ENCODE data around the gene BAIAP3. TPM values are rescaled to one million over a fixed set of nuclear protein-coding genes. Genes with fewer than 3 reads are reported as not detected.

Gene BAIAP3
- total RNA-seq, 1 experiment from 2014 or later: 10.3 TPM

DNA sequence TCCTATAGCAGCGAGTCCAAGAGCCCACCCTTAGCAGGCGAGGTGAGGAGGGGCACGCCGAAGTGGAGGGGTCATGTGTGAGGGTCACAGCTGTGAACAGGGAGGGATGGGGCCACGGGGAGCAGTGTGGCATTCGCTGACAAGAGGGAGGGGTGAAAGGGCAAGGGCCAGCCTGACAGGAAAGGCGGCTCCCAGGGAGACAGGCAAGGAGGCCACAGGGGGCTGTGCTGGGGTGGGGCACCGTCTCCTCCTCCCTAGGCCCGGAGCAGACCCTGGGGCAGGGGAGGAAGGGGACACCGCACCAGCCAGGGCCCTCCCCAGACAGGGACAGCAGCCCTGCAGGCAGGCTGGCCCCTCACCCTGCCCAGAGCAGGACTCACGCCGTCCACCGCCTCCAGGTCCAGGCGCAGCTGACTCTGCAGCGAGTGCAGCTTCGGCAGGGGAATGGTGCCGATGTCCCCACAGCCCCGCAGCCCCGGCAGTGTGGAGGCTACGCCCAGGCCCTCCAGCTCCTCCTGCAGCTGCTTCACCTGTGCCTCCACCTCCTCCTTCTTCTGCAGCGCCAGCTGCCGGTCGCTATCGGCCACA is 33.4 kb downstream of the BAIAP3 start:
- DNase-seq (ENCODE audit: low spot score): no peak

DNA sequence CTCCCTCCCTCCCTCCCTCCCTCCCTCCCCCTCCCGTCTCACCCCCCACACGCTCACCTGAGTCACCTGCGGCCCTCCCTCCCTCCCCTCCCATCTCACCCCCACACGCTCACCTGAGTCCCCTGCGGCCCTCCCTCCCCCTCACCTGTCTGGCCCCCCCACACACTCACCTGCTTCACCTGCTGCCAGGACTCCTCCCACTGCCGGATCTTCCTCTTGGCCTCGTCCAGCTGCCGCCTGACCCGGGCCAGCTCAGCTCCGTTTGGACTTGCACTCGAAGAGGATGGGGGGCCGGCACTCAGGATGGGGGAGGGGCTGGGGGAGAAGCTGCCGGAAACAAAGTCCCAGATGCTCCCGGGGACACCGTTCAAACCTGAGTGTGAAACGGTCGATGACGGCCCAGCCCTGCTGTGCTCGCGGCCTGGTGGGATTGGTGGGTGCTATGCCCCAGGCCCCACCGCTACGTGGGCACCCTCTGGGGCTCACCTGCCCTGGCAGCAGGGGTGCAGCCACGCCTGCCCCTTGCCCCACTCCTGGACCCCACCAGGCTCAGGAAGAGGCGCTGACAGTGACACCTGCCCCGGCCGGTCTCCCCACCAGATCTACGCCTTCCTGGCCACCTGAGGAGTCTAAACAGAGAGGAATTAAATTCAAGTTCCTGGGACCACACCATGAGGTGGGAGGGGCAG is 34.2 kb downstream of the BAIAP3 start:
- no peak for DNase-seq (ENCODE audit: low spot score)

DNA sequence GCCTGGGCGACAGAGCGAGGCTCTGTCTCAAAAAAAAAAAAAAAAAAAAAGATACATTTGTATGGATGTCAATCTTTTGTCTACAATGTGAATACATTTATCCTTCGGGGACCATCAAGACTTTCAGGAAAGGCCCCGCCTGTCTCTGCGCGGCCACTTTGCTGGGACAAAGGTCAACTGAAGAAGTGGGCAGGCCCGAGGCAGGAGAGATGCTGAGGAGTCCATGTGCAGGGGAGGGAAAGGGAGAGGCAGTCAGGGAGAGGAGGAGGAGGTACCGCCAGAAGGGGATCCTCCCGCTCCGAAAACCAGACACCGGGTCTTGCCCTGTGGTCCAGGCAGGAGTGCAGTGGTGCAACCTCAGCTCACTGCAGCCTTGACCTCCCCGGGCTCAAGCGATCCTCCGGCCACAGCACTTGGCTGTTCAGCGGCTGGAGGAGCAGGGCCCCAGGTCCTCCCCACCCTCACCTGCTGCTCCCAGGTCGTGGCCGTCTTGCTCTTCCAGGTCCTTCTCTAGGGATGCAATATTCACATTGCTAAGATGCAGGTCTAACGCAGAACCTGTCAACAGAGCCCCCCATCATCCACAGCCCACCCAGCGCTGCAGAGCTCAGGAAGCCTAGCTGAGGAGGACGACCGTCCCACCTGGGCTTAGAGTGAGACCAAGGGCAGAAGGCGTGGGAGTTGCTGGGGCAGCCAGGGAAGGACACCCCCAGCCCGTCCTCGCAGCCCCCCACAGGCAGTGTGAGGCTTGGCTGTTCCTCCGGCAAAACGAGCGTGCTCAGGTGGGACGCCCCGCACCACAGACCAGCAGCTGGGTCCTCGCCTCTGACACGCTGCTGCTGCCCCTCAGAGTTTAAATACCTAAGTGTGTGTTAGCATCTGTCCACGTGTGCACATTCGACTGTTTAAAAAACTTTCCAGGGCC is 37.9 kb downstream of the BAIAP3 start:
- no peak for DNase-seq (ENCODE audit: low spot score)

DNA sequence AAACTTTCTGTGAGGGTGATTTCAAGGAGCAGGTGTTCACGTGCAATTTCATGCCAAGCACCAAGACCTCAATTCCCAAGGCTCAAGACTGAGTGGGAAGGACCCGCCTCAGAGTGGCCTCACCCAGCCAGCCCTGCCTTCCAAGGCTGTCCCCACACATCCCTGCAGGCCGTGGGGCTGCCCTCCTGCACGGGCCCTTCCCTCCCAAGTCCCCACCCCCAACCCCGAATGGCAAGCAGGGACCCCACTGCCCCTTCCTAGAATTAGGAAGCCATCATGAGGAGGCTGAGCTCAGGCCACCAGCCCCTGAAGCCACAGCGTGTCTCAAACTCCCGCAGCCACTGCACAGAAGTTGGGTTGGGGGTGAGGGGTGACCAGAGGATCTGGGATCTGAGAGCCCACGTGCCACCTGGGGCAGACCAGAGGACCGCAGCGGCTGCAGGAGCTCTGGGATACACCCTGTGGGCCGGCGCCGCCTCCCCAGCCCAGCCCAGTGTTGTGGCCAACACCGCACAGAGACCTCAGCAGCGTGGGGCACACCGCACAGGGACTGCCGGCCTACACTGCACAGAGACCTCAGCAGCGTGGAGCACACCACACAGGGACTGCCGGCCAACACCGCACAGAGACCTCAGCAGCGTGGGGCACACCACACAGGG is 39.0 kb downstream of the BAIAP3 start:
- no peak for DNase-seq (ENCODE audit: low spot score)

DNA sequence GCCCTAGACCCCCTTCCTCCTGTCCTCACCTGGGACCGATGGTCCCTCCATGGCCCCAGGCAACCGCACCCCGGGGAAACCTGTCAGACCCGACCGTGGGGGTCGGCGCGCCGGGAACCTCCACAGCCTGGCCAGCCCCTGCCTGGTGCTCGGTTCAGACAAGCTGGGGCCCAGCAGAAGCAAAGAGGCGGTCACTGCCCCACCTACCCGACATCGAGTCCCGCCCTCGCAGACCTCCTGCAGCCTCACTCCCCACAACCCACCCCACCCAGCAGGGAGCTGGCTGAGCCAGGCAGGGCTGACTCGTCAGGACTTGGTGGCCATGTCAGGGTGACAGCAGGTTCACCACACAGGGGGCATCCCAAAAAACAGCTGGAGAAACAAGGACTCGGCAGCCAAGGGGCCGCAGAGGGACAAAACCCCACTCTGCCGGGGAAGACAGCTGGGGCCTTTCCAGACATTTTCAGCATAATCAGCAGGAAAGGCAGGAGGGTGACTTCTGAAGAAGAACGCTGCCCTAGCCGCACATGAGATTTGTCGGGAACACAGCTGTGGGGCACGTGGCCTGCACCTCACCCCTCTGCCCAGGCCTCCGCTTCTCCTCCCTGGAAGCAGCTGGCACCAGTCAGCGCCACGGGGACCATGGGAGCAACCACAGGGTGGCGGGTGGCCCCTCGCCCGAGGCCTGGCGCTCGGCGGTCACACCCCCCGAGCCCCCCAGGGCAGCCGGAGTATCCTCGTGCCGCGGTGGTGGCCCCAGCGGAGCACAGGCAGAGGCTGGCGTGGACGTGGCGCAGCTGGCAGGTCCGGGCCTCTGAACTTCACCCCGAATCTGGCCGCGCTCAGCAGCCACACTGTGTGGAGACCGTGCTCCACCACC is 41.2 kb downstream of the BAIAP3 start:
- no peak for DNase-seq (ENCODE audit: low spot score)

DNA sequence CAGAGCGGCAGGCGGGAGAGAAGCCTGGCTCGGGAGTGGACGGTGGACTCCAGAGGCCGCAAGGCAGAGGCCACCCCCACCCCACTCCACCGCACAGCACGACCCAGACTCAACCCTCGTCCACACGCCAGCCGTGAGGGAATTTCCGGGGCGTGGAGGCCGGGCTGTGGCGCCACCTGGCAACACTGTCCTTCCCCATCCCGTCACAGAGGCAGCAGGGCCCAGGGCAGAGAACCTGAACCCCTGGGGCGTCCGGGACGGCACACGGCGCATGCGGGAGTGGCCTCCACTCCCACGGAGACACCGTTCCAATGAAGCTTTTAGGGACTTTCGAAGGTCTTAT is 41.8 kb downstream of the BAIAP3 start:
- DNase-seq (ENCODE audit: low spot score): no peak

DNA sequence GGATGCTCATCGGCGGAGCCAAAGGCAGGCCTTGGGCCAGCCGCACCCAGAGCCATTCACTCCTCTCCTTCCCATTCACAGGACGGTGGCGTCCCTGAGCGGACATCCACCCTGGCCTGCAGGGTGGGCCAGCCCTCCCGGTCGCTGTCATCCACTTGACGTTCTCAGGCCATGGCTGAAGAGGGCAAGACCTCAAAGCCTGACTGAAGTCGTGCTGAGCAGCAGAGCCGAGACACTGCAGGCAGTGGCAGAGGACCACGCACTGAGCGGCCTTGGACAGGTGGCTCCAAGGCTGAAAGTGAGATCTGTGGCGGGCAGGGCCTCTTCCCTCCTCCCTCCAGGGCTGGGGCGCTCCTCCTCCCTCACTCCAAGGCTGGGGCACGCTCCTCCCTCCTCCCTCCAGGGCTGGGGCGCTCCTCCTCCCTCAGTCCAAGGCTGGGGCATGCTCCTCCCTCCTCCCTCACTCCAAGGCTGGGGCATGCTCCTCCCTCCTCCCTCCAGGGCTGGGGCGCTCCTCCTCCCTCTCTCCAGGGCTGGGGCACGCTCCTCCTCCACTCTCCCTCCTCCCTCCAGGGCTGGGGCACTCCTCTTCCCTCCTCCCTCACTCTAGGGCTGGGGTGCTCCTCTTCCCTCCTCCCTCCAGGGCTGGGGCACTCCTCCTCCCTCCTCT is 42.4 kb downstream of the BAIAP3 start:
- DNase-seq (ENCODE audit: low spot score): no peak

DNA sequence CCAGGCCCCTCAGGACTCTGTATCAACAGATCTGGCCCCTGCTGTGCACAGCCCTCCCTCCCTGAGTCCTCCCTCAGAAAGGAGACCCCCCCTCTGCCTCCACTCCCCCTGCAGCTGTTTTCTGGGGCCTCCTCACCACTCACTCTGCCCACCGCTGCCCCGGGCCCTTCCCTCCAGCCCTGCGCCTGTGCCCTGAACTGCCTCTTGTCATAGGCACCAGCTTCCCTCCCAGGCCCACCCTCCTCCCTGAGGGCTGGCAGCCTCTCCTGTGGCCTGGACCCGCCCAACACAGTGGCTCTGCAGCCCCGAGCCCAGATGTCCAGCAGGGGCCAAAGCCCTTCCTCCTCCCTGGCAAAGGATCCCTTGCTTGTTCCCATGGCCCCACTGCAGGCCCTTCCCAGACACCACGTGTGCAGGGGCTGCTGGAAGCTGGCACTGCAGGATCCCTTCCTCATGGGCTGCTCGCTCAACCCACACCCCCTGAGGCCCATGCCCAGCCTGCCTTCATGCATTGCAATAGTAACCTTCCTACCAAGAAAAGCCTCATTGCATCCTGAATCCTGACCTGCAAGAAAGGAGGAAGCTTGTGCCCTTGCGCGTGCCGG is 44.1 kb downstream of the BAIAP3 start:
- no peak for DNase-seq (ENCODE audit: low spot score)

DNA sequence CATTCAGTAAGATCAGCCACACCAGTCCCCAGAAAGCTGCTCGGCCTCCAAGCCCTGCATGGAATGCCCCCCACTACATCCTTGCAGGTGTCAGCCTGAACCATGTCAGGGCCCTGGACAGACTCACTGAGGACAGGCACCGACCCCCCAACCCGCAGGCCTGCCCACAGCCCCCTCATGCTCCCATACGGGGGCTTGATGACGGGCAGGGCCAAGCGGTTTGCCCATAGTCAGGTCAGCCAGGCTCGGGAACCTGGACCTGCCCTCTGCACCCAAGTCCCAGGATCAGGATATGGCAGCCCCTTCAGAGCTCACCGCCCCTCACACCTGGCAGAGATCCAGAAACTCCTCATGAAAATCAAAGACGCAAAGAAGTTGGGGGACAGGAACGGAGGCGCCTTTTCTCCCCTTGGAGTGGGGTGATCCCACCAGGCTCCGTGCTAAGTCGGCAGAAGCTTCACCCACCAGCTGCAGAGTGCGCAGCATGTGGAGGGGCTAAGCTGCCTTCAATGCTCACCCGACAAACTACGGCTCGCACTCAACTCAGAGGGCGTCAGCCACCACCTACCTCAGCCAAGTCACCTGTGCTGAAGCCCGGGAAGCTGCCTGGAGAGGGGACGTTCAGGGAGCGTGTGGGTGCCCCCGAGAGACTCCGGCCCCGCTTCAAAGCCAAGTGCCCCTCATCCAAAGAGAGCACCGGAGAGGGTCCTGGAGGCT is 44.8 kb downstream of the BAIAP3 start:
- DNase-seq (ENCODE audit: low spot score): no peak

DNA sequence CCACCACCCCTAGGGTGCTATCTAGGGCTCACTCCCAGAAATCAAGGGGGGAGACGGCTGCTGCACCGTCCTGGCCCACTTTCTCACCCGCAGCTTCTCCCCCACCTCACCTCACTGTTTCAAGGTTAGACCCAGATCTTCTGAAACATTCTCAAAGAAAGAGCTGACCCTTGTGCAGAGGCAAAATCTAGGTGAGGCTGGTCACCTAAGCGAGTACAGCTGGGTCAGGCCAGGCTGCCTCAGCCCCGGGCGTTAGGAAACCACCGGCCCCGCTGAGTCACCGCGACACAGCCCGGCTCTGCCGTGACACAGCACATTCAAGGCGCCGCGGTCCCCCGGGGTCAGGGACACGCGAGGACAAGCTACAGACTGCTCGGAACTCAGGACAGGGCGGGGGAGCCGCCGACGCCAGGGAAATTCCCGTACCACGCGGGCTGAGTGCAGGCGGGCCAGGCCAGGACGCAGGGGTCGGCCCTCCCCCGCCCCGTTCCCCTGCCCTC is 45.4 kb downstream of the BAIAP3 start:
- DNase-seq (ENCODE audit: low spot score): peak; percentile 66

DNA sequence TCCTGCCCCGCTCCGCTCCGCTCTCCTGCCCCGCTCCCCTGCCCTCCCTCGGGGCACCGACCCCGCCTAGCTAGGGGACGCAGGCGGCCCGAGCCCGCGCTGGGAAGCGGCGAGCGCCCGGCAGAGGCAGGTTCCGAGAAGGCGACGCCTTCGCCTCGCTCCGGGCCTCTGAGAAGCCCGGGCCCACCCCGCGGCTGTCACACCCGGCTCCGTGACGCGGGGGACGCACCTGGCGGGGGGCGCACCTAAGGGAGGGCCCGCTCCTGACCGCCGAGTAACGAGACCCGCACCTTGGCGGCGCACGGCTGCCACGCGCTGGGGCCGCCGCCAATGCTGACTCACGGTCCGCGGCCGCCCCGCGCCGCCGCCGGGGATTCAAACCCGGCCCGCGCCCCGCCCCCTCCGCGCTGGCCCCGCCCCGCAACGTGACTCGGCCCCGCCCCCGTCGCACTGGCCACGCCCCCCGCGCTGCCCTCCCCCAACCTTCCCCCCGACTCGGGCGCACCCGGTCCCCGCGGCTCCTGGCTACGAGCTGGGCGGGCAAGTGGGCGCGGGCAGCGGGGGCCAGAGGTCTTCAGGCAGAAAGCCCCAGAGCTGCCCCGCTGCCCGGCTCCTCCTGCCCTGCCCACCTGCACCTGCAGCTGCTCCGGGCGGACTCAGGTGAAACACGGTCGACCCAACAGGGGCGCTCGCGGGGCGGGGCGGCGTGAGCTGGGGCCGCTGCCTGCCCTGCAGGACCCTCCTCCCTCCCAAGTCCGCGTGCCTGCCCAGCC is 46.0 kb downstream of the BAIAP3 start:
- DNase-seq (ENCODE audit: low spot score): peak; percentile 29

DNA sequence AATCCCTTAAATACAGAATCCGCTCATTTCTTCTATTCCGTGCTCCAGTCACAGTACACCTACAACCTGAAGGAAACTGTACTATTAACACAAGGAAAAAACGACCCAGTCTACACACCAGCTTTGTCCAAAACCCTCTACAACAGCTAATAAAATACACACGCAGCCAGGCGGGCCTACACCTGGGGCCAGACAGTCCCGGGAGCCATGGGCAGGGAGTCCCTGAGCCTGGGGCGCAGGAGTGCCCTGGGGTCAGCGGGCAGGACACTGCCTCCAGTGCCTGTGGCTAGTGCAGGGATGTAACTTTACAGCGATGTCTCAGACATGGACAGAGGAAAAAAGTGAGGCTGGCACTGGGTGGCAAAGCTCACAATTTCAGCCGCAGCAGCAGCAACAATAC is 46.8 kb downstream of the BAIAP3 start:
- DNase-seq (ENCODE audit: low spot score): no peak

DNA sequence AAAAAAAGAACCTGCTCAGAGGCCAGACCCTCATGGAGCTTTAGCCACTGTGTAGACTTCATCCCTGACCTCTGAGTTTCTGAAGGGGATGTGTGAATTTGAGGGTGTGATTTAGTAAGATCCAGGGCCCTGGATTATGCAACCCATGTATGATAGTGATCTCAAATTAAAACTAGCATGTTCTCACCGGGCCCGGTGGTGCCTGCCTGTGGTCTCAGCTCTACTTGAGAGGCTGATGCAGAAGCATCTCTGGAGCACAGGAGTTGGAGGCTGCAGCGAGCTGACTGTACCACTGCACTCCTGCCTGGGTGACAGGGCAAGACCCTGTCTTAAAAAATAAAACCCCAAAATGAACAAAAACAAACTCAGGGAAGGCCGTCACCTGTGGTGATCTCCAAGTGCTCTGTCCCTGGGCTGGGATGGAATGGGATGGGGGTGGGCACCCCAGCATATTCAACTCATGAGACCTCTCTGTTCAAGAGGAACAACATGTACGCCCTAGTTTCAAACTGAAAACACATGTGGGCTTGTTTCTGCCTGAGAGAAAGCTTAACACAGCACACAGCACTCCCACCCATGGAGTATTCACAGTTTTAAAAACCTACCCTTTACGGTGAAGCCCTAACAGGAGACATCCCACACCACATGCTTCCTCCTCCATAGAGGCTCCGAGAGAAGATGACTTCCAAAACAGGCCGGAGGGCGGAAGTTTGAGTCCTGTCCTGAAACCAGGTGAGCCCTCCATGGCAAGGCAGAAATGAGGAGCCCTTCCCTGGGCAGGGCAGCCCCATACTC is 48.4 kb downstream of the BAIAP3 start:
- no peak for DNase-seq (ENCODE audit: low spot score)

DNA sequence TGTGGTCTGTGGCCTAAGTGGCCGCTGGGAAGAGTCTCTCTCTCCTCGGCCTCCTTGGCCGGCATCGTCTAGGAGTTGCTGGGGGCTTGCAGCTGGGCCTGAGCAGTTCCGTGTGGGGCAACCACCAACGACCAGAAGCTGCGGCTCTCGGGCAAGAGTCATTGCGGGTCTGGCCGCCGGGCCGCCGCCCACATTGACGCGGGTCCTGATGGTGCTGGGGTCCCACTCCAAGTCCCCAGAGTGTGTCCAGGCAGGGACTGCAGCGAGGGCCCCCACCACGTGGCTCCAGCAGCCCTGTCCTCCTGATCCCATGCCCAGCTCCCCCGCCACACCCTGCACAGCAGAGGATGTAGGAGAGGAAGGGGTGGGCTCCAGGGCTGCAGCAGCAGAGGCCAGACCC is 50.1 kb downstream of the BAIAP3 start:
- no peak for DNase-seq (ENCODE audit: low spot score)

DNA sequence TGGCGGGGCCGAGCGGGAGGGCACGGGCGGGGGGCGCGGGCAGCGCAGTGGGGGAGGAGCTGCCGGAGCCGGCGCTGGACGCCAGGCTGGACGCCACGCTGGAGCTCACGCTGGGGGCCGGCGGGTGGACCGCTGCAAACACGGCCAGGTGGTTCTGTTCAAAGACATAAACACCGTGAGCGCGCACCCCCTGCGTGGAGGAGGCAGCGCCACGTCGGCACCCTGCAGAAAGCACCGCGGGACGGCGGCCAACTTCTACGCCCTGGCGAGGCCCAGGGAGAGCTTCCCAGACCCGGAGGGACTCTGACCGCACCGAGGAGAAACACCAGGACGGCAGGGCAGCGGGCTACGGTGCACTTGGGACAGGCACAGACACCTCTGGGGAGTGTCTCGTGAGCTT is 51.8 kb downstream of the BAIAP3 start:
- no peak for DNase-seq (ENCODE audit: low spot score)

DNA sequence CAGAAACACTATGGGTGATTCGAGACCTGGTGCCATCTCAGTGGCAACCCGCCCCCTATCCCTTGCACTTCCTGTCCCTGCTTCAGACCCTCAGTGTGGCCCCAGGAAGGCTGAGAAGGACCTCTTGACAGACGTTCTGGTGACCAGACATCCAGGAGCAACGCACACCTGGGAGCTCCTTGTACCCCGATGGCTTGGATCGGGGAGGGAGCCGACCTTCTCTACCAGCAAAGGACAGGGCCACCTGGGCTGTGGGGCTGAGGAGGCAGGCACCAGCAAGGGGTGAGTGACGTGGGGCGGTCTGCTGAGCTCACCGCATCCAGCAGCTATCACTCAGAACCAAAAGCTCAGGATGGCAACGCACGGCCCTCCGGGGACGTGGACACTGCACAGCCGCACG is 53.9 kb downstream of the BAIAP3 start:
- DNase-seq (ENCODE audit: low spot score): no peak

DNA sequence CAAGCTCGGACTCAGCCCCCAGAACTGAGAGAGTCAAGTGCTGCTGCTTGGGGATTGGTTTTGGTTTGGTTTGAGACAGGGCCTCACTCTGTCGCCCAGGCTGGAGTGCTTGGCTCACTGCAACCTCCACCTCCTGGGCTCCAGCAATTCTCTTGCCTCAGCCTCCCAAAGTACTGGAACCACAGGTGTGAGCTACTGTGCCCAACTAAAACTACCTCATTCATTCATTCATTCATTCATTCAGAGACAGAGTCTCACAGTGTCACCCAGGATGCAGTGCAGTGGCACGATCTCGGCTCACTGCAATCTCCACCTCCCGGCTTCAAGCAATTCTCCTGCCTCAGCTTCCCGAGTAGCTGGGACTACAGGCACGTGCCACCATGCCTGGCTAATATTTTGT is 56.3 kb downstream of the BAIAP3 start:
- no peak for DNase-seq (ENCODE audit: low spot score)

DNA sequence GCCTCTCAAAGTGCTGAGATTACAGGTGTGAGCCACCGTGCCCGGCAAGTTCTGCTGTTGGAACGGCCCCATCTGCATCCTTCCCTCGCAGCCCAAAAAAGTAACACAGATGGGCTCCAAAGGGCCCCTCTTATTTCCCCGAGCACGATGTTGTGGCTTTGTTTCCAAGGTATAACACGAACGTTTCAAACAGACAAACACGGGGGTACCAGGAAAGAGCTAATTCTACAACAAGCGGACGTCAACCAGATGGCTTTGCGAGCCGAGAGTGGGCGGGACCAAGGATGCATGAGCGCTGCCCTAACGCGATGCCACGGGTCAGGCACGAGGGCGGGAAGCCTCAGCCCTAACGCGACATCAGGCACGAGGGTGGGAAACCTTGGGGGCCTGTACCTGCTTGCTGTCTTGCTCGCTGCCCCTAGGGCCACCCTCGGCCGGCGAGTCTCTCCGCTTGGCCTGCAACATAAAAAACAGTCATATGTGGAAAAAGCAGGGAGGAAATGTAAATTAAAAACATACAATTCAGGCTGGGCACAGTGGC is 56.9 kb downstream of the BAIAP3 start:
- DNase-seq (ENCODE audit: low spot score): no peak

All from A172 (cell line).